NCI-H460 (cell line): ENCODE measurements around the gene CPNE5. TPM values are rescaled to one million over a fixed set of nuclear protein-coding genes. Genes with fewer than 3 reads are reported as not detected.

ENCODE experiments used
- DNase-seq: peaks from one replicate; pipeline ENCODE4 v3.0.0-alpha.2; 2016; ENCODE audit warnings: low read depth; ENCODE audit errors: extremely low read depth
- polyA plus RNA-seq: library from polyadenylated mRNA; depleted of rRNA; stranded (reverse); fragments of >200 nt; gene quantifications from 2 replicates; pipeline ENCODE4 v1.2.3, GENCODE V29; 2014; cell fraction: nucleus; rRNA removed
- total RNA-seq: library from RNA; depleted of rRNA; stranded (reverse); fragments of >200 nt; shearing (Covaris generic); gene quantifications from 2 replicates; pipeline ENCODE4 v1.2.3, GENCODE V29; 2014; rRNA removed

The CPNE5 gene
- 0.07 and 0.63 TPM in 2 replicates for total RNA-seq
- not detected in 2 replicates for polyA plus RNA-seq

DNA sequence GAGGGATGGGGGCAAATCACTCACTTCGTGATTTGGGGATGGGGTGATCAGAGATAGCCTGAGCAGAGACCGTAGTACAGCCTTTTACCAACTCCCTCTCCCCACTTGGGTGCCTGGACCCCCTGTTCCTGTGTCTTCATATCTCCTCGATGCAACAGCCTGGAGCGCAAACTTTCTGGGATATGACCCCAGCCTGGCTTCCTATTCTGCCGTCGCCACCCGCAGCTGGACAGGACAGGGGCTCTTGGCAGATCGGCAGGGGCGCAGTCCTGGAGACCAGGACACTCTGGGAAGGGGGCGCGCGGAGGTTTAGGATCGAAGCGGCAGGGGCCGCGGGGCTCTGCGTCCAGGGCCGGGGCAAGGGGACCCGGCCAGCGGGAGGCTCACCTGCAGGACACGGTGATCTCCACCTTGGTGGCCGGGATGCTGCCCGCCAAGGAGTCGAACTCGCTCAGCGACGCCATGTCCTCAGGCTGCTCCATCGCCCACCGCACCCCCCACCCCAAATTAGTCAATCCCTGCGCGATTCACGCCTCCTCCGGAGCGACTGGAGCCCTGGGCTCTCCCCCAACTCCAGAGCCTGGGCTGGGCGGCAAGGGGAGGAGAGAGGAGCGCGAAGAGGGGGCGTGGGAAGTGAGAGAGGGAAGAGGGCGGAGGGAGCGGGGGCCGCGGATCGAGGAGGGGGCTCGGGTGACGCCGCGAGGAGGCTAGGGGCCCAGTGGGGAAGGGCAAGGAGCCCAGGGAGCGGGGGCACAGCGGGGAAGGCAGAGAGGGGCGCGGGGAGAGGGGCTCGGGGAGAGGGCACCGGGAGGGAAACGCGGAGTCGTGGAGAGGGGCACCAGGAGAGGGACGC lies at the start of gene CPNE5:
Gene CPNE5 (minus strand): TSS at position 549 of the 853 bp plus-strand sequence. CDS start 67 bp downstream, at position 482.
- no peak for DNase-seq

DNA sequence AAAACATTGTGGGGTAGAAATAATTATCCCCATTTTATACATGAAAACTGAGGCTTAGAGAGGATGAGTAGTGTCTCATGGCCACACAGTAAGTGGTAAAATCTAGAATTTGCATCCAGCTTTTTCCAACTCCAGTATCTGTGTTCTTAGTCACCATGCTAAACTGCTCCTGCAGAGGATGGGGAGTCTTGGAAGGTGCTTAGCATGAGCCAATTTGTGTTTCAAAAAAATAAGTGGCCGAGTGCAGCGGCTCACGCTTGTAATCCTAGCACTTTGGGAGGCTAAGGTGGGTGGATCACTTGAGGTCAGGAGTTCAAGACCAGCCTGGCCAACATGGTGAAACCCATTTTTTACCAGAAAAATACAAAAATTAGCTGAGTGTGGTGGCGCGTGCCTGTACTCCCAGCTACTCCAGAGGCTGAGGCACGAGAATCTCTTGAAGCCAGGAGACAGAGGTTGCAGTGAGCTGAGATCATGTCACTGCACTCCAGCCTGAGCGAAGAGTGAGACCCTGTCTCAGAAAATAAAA lies 48.9 kb upstream of the CPNE5 start:
- no peak for DNase-seq

DNA sequence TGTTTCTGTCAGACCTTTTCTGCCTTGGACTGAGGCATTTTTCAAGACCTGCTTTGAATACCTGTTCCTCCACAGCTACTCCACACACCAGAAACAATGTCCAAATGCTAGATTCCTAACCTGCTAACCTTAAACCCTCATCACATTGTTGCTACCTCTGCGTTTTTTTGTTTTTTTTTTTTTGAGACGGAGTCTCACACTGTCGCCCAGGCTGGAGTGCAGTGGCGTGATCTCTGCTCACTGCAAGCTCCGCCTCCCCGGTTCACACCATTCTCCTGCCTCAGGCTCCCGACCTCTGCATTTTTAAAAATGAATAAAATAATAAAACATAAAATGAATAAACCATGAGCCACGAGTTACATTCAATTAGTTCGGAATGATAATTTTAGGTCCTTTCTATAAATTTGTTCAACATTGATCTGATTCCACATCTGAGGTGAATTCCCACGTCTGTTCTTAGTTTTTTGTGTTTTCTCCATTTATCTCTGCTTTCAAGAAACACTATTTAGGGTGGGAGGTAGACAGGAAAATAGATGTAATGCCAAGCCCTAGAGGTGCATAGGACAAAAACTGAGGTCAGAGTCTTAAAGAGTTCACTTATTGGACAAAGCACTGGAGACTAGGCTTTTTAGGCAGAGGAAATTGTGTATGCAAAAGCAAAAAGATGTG lies 47.8 kb upstream of the CPNE5 start:
- DNase-seq = no peak

DNA sequence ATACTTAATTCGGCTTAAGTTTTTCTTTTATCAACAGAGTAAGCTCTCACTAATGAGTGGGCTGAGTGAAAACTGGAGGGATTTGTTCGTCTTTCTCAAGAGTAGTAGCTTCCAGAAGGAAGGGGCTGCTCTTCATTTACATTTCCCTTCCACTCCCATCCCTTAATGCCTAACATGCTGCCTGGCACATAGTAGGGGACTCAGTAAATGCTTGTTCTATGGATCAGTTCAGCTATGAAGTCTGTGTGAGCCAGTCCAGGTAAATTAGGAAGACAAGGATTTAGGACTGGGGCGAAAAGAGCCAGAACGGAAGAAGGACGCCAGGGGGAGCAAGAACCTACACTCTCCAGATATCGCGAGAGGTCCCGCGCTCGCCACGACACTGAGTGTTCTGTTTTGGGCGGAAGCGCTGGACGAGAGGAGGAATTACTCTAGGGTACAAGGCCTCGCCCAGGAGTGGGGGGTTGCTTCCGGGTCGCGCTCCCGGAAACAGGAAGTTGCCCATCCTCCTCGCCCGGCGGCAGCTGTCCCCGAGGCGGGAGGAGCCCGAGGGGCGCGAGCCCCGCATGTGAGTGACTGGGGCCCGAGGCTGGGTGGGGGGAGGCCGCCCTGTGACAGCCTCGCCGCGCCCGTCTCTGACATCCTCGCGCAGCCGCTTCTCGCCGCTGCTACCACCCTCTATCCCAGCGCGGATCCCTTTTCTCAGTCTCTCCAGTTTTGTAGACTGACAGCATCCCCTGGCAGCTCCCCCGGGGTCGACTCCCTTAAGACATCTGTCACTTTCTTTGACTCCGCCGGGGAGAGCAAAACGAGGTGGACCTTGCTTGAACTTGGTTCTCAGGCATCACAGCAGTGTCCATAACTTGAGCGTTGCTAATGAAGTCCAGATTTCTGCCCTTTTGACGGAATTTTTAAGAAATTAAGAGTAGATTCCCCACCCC lies 46.5 kb upstream of the CPNE5 start, which contains the start of gene C6orf89:
Gene C6orf89 (plus strand): TSS at position 492 of the 941 bp plus-strand sequence. CDS start 13,493 bp downstream, outside the sequence.
- DNase-seq = peak; percentile 96

DNA sequence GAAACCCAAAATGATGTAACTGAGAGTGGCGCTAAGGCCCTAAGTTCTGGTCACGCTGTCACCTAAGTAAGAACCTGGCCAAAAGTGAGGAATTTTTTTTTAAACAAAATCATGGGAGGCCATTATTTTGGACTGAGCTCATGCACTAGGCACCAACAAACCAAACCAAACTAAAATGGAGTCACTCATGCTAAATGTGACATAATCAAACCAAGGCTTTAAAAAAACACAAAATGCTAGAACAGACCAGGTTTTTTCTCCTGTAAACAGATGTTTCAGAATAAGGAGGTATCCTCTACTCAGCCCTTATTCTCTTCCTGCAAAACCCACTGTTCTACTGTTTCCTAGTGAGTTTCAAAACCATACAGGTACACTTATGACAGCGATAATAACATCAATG lies 45.4 kb upstream of the CPNE5 start:
- no peak for DNase-seq

DNA sequence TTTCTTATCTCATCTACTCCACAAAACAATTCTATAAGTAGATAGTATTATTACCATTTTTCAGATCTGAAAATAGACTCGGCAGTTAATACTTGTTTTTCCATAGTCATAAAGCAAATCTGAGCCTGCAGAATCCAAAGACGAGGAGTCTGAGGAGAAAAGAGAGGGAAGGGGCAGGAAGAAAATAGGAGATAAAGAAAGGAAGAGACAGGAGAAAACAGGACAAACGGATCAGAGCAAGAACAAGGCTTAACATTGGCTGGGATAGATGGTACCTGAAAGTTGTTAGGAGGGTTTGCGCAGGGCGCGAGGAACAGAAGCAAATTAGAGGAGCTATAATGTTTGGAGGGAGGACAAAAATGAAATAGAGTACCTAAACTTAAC lies 36.0 kb upstream of the CPNE5 start:
- DNase-seq = no peak

DNA sequence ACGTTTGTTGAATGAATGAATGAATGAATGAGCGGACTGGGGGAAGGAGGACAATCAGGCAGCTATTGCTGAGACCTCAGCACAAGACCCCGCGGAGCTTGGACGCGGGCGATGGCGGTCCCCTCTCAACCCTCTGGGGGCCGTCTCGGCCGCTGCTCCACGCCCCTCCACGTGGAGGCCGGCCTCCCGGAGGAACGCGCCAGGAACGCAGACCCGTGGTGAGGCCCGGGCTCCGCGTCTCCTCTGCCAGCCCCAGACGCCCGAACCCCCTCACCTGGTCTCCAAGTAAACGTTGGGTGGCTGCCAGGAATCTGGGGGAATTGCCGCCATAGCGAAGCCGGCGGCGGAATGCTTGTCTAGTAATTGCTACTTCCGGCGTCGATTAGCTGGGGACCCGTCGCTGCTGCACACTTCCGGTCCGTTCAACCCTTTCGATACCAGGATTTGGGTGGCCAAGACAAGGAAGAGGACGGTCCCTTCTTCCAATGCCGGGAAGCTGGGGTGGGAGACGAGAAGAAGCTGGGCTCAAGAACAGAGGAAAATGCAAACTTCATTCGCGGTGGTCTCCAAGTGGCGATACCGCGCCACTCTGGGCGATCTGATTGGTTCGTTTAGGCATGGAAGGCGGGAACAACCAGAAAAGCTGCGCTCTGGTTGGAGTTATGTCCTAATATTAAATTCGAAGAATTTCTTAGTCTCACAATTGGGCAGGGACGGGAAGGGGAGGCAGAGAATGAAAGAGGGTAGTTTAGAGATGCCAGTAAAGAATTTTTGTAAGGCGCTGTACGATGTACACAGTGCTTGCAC lies 35.4 kb upstream of the CPNE5 start, which contains the start of gene PPIL1:
Gene PPIL1 (minus strand): TSS at position 361 of the 807 bp plus-strand sequence. CDS start 31 bp downstream, at position 330.
- DNase-seq = peak; percentile 80

DNA sequence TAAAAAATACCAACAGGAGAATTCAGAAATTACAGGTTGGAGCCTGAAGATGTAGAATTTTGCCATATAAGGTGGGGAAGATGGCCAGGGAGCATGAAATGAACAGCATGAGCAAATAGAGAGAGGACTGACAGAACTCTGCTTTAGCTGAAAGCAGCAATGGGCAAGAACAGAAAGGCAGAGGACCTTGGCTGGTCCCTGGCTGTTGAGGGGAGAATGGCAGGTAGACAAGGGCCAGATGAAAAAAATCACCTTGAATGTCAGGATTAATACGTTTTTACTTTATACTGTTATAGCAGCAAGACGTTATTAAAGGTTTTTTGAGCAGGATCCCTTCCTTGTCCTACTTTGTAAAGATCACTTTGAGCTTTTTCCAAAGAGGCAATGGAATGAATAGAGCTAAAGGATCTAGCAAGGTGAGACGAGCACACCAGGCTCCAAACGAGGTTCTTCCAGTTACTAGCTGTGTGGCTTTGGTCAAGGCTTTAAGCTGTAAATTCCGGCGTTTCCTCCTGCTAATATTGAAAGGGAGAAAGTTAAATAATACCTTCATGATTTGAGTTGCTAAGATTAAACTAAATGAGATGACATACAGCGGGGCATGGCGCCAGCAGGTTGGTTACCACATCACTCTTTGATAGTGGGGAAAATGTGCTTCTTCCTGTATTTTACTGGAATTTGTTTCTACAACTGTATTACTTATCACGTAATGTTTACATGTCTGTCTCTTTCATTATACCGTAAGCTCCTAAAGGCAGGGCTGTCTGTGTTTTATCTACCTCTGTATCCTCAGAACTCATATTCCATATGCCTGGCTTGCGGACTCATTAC lies 34.6 kb upstream of the CPNE5 start:
- no peak for DNase-seq

DNA sequence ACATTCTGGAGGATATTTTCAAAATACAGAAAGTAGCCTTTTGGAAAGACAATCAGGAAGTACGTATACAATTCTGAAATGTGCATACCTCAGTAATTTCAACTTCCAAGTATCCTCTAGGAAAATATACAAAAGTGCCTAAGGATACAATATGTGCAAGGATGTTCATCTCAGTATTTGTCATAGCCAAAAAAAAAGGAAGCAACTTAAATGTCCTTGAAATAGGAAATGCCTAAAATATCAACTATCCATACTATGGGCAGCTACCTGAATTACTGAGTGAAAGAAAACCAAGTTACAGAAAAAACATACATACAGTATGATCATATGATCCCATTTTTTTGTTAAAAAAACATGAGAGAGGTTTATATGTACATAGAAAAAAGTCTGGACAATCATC lies 33.9 kb upstream of the CPNE5 start:
- DNase-seq = no peak

DNA sequence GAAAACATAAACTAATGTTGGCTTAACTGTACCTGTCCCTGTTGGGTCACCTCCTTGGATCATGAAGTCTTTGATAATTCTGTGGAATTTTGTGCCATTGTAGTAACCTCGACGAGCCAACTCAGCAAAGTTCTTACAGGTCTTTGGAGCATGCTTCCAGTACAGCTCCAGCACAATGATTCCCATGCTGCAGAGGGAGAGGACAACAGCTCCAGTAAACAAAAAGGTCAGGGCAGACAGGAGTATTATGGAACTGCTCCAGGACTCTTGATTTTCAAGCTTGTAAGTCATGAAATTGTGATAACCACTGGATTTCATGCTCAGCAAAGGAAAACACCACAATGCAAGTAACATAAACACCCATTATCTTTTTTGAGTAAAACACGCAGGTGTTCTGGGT lies 32.4 kb upstream of the CPNE5 start:
- no peak for DNase-seq

DNA sequence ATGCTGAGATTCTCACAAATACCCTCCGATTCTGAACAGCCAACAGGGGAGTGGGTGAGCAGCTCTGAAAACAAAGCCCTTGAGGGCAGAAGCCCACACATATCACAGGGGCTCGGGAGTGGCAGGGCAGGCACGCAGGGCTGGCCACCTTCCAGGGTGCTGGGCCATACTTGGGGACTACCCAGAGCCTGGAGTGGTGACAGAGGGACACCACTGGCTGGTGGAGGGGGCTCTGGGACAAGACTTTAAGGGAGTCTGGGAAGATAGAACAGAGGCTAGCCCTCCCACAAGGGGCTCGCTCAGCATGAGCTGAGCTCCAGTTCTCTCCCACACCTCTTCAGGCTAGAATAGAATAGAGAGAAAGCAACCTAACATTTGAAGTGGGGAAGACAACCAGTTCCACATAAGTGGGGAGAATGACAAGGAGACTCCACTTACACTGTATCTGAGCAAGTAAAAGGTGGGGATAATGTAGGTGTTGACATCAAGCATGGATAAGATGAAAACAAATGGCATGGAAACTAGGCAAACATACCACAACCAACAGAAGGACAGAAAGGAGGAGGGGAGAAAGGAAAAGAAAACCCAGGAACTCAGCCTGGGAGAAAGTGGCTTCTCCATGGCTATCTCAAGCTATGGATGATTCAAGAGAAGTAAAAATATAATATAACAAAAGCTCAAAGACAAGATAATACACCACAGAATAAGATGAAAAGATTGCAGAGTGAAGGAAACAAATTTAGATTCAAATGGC lies 28.4 kb upstream of the CPNE5 start:
- DNase-seq = no peak

DNA sequence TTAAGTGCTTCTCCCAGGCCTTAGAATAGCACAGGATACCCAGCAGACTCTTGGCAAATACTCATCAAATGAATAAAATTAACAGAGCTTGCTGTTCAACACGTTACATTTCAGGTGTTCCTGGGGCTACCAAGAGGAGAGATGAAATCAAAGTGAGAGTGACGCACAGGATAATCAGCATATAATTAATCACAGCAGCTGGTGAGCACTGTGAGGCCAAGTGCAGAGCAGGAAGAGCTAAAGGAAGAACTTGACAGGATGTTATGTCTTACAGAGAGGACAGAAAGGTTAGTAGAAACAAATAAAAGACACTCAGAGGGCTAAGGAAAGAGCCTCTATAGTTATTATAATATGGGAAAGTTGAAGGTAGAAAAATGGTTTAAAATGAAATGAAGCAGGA lies 26.6 kb upstream of the CPNE5 start:
- no peak for DNase-seq

DNA sequence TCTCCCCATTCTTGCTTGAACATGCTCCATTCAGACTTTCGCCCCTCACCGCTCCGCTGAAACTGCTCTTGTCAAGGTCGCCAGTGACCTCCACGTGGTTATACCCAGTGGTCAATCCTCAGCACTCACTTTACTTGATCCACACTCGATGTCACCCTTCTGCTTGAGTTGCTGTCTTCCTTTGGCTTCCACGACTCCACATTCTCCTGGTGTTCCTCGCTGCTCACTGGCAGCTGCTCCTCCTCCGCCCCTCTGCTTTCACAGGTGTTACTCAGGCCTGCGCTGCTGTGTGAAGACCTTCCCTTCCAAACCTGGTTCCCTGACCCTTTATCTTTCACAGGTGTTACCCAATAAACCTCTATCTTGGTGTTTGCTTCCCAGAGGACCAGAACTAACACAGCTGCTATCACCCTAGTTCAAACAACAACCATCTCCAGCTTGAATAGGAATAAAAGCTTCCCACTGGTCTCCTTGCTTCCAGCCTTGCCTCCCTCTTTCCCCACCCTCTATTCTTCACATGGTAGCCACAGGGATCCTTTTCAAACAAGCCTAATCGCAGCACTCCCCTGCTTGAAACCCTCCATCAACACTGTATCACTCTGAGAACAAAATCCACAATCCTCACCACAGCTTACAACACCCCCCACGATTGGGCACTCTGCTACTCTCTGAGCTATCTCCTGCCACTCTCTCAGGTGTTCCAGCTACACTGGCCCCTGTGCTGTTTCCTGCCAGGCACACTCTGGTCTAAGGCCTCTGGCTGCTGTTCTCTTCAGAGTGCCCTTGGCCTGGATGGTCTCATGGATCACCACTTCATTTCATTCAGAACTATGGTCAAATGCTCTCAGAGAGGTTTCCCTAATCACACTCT lies 24.7 kb upstream of the CPNE5 start:
- DNase-seq = no peak

DNA sequence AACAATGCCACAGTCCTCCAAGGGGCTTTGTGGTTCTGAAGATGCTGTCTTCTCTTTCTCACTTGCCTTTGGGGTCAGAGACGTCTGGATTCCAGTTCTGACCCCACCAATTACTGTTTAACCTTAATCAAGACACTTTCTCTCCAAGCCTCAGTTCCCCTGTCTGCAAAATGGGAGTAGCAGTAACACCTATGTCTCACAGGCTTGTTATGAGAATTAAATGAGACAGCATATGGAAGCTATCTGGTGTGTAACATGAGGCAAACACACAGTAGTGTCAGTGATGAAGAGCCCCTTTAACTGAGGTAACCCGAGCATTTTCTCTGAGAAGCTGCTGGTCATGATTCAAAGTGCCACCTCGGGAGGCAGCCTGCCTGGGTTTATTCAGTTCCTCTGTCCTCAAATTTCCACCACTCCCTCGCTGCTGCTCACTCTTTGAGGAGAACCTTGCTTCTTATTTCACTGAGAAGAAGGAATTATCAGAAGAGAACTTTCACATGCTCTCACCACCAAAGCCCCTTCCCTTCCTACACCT lies 23.7 kb upstream of the CPNE5 start:
- no peak for DNase-seq

DNA sequence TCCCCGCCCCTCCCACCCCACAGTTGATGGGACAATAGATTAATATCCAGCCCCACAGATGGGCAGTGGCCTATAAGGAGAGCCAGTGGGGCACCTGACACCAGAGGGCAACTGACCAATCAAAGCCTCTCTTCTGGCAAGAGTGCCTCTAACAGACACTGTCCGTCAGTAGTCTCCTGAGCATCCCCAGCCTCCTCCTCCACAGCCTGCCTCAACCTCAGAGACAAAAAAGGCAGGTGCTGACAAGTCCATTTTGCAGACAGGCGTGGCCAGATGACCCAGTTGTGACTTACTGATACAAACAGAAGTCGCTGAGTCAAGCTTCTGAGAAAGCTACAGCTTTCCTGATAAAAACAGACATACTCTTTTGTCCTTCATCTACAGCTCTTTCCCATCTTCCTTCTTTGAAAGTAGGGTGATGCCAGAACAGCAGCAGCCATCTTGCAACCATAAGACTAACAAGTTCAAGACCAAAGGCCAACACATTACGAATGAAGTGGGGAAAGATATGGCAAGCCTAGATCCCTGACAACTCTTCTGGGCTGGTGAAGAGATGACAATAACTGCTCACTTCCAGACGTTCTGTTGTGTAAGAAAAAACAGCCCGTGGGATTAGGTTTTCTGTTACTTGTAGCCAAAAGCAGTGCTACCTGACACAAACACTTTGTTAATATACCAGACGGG lies 23.1 kb upstream of the CPNE5 start:
- DNase-seq = no peak

DNA sequence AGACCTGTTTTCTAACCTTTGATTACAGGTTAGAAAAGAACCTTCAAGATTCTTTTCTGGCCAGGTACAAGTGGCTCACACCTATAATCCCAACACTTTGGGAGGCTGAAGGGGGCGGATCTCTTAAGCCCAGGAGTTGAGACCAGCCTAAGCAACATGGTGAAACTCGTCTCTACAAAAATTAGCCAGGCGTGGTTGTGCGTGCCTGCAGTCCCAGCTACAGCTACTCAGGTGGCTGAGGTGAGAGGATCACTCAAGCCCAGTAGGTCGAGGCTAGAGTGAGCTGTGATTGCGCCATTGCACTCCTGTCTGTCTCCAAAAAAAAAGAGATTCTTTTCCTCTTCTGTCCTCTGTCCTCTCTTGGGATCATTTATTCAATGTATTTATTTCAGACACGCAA lies 20.9 kb upstream of the CPNE5 start:
- no peak for DNase-seq
